Panc1 (cell line): ENCODE results near the gene MMP3. TPM values are rescaled to one million over a fixed set of nuclear protein-coding genes. Genes with fewer than 3 reads are reported as not detected.

Source experiments
- ATAC-seq: fragments of 200-7000 bp; cut with Tn5 transposase; 2 replicates; pipeline ENCODE4 v1.9.1; 2020; ENCODE audit warnings: mild to moderate bottlenecking, moderate library complexity
- BruUV-seq: library from RNA; stranded (reverse); fragments of 400-500 nt; replicated peaks from 2 replicates; lab custom pipeline; 2021; lab: Mats Ljungman, UMichigan
- CTCF ChIA-PET: fragments of 300-600 bp; sonication (Branson Sonifier 250); formaldehyde crosslinking; loops from one replicate; lab custom pipeline; 2022; ENCODE audit warnings: antibody characterized with exemption; lab: Charles Lee
- POLR2A ChIA-PET: fragments of 300-600 bp; sonication (Branson Sonifier 250); formaldehyde crosslinking; loops from one replicate; lab custom pipeline; 2022; ENCODE audit warnings: antibody characterized with exemption; lab: Charles Lee
- DNase-seq: peaks from one replicate; pipeline ENCODE4 v3.0.0-alpha.2; 2010; ENCODE audit warnings: low read depth, low spot score
- H3K27ac ChIP-seq: 2 replicates; pipeline ENCODE4 v1.5.1; 2011; ENCODE audit warnings: mild to moderate bottlenecking, low read length, inconsistent platforms
- H3K27me3 ChIP-seq: fragments of 200-500 bp; sonication (Bioruptor generic); 2 replicates; pipeline ENCODE4 v1.6.0; 2014; ENCODE audit warnings: low read length, inconsistent platforms; ENCODE audit not compliant: control insufficient read depth, insufficient read depth
- H3K36me3 ChIP-seq: fragments of 200-500 bp; sonication (Bioruptor generic); 2 replicates; pipeline ENCODE4 v1.5.1; 2014; ENCODE audit warnings: inconsistent platforms, mild to moderate bottlenecking, low read length, moderate library complexity; ENCODE audit not compliant: control insufficient read depth, insufficient read depth
- H3K4me1 ChIP-seq: 2 replicates; pipeline ENCODE4 v1.5.1; 2011; ENCODE audit warnings: inconsistent platforms, mild to moderate bottlenecking, low read length, moderate library complexity; ENCODE audit not compliant: control insufficient read depth, insufficient read depth
- H3K4me3 ChIP-seq, 2 experiments: 2 replicates each; pipeline ENCODE4 v1.5.1; 2011 to 2012; ENCODE audit warnings: low read depth in 2 of 2, low read length in 2 of 2, mild to moderate bottlenecking in 2 of 2, inconsistent platforms in 1 of 2, moderate library complexity in 1 of 2
- H3K9me3 ChIP-seq: fragments of 200-500 bp; sonication (Bioruptor generic); 2 replicates; pipeline ENCODE4 v1.5.1; 2014; ENCODE audit warnings: low read depth, mild to moderate bottlenecking, inconsistent platforms, low read length, moderate library complexity; ENCODE audit not compliant: control insufficient read depth, insufficient read depth
- POLR2AphosphoS5 ChIP-seq: IDR thresholded peaks from 2 replicates; pipeline ENCODE4 v1.6.1; 2012; ENCODE audit warnings: mild to moderate bottlenecking, low read depth, low read length, moderate library complexity
- SIN3A ChIP-seq: IDR thresholded peaks from 2 replicates; pipeline ENCODE4 v1.6.1; 2012; ENCODE audit warnings: low read depth, mild to moderate bottlenecking, low read length, moderate library complexity, borderline replicate concordance; ENCODE audit not compliant: insufficient read depth
- TCF7L2 ChIP-seq: IDR thresholded peaks from 2 replicates; pipeline ENCODE4 v1.6.1; 2011; ENCODE audit warnings: mild to moderate bottlenecking, low read depth, low read length, inconsistent platforms
- in situ Hi-C: cut with HindIII; loops from 2 replicates; pipeline ENCODE4 v1.10.0; 2016; ENCODE audit warnings: low sequenced_read_pairs, low pct_unique_long_range_greater_than_20kb
- intact Hi-C: fragments of 100-400 bp; cut with micrococcal nuclease; formaldehyde crosslinking; loops from one replicate; pipeline ENCODE4 v1.10.0; 2022; ENCODE audit not compliant: unreplicated experiment
- total RNA-seq: library from RNA; stranded (reverse); gene quantifications from one replicate; pipeline ENCODE4 v1.2.1, GENCODE V29; 2021; ENCODE audit not compliant: unreplicated experiment
- TF ChIP-seq, protein P1 (sequence below): fragments of 450-650 bp; IDR thresholded peaks from 2 replicates; pipeline ENCODE4 v1.5.1; 2017; ENCODE audit warnings: mild to moderate bottlenecking
- TF ChIP-seq, protein P2 (sequence below), 2 experiments: IDR thresholded peaks; 2 replicates each; pipeline ENCODE4 v1.6.1; 2011 to 2012; ENCODE audit warnings: low read depth in 2 of 2, control low read depth in 1 of 2, low read length in 1 of 2, mild to moderate bottlenecking in 1 of 2, moderate library complexity in 1 of 2; ENCODE audit not compliant: insufficient read depth in 1 of 2

The MMP3 gene
- total RNA-seq, 1 experiment from 2014 or later: not detected

DNA sequence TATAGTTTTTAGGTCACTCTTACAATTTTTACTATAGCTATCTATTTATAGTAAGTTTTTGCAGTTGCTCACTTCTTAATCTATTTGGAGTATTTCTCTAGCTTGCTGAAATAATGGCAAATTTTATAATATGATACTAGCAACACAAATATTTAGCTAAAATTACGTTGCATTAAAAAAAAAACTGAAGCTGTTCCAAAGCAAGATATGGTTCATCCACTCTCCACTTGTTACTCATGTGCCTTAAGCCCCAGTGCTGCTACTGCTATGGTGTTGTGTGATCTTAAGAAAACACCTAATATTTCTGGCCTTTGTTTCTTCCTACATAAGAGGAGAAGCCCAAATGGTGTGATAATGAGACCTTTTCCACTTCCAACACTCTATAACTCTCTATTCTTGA, 479 bp downstream of the MMP3 start:
- H3K9me3 ChIP-seq: no peaks in the 10 kb centered on the region
- POLR2A ChIA-PET: no interaction called here
- no peak for TF ChIP-seq POLR2AphosphoS5
- TF ChIP-seq, protein P1, sequence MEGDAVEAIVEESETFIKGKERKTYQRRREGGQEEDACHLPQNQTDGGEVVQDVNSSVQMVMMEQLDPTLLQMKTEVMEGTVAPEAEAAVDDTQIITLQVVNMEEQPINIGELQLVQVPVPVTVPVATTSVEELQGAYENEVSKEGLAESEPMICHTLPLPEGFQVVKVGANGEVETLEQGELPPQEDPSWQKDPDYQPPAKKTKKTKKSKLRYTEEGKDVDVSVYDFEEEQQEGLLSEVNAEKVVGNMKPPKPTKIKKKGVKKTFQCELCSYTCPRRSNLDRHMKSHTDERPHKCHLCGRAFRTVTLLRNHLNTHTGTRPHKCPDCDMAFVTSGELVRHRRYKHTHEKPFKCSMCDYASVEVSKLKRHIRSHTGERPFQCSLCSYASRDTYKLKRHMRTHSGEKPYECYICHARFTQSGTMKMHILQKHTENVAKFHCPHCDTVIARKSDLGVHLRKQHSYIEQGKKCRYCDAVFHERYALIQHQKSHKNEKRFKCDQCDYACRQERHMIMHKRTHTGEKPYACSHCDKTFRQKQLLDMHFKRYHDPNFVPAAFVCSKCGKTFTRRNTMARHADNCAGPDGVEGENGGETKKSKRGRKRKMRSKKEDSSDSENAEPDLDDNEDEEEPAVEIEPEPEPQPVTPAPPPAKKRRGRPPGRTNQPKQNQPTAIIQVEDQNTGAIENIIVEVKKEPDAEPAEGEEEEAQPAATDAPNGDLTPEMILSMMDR: no peak
- TF ChIP-seq TCF7L2: no peak
- no peak for TF ChIP-seq SIN3A
- TF ChIP-seq, protein P2, sequence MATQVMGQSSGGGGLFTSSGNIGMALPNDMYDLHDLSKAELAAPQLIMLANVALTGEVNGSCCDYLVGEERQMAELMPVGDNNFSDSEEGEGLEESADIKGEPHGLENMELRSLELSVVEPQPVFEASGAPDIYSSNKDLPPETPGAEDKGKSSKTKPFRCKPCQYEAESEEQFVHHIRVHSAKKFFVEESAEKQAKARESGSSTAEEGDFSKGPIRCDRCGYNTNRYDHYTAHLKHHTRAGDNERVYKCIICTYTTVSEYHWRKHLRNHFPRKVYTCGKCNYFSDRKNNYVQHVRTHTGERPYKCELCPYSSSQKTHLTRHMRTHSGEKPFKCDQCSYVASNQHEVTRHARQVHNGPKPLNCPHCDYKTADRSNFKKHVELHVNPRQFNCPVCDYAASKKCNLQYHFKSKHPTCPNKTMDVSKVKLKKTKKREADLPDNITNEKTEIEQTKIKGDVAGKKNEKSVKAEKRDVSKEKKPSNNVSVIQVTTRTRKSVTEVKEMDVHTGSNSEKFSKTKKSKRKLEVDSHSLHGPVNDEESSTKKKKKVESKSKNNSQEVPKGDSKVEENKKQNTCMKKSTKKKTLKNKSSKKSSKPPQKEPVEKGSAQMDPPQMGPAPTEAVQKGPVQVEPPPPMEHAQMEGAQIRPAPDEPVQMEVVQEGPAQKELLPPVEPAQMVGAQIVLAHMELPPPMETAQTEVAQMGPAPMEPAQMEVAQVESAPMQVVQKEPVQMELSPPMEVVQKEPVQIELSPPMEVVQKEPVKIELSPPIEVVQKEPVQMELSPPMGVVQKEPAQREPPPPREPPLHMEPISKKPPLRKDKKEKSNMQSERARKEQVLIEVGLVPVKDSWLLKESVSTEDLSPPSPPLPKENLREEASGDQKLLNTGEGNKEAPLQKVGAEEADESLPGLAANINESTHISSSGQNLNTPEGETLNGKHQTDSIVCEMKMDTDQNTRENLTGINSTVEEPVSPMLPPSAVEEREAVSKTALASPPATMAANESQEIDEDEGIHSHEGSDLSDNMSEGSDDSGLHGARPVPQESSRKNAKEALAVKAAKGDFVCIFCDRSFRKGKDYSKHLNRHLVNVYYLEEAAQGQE (IDR thresholded peaks at IDR 0.05; ENCODE audit: insufficient read depth in 1 of 2, low read depth in 2 of 2, low read length in 1 of 2): no peak
- BruUV-seq: no TSS peak
- in situ Hi-C loops: no loop called here
- H3K27ac ChIP-seq: no peak overlapping the region
- CTCF ChIA-PET: no interaction called here
- no peak overlapping the region for H3K4me3 ChIP-seq
- peaks cover 18% of the 10 kb centered on the region for H3K27me3 ChIP-seq
- intact Hi-C loops: no loop called here
- no peaks in the 10 kb centered on the region for H3K4me1 ChIP-seq
- H3K36me3 ChIP-seq: no peaks in the 10 kb centered on the region
- DNase-seq: no peak
- ATAC-seq: no peak

DNA sequence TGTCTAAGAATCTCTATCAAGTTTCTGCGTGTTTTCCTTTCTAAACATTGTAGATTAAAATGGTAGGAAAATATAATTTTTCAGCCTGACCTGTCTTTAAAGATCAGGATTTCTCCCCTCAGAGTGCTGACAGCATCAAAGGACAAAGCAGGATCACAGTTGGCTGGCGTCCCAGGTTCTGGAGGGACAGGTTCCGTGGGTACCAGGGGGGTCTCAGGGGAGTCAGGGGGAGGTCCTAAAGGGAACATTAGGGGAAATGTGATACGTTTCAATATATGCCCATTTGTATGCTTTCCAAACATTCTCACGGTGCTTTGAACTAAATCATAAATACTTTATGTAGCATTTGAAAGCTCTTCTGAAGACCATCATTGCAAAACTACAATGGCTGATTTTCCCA, 3.4 kb downstream of the MMP3 start:
- DNase-seq: no peak
- BruUV-seq: no TSS peak
- Histone ChIP-seq H3K9me3 (no peaks in the 10 kb centered on the region), H3K27me3 (peaks cover 25% of the 10 kb centered on the region), H3K27ac (no peak overlapping the region), H3K4me1 (no peaks in the 10 kb centered on the region), H3K36me3 (no peaks in the 10 kb centered on the region), H3K4me3 (no peak overlapping the region)
- TF ChIP-seq TCF7L2 (no peak), POLR2AphosphoS5 (no peak)
- TF ChIP-seq, protein P1: no peak
- TF ChIP-seq, protein P2 (IDR thresholded peaks at IDR 0.05; ENCODE audit: insufficient read depth in 1 of 2, low read depth in 2 of 2, low read length in 1 of 2): no peak
- in situ Hi-C loops: no loop called here
- intact Hi-C loops: no loop called here
- no peak for ATAC-seq
- POLR2A ChIA-PET: no interaction called here
- CTCF ChIA-PET: no interaction called here
